ENCODE results near the gene POLD1.

GRCh38 chr19:50340331-50340730 is 43.8 kb upstream of the POLD1 start:
- TF ChIP-seq CTCF (conservative IDR thresholded peaks at IDR 0.05; ENCODE audit: low read depth, low read length) (no peak), EZH2 (IDR thresholded peaks at IDR 0.05; ENCODE audit: borderline replicate concordance, low read depth, low read length, poor library complexity, severe bottlenecking) (no peak)

Data from A673 (cell line).